Progenitor cell of endocrine pancreas (in vitro differentiated cells): ENCODE data around the gene NINJ2. TPM values are rescaled to one million over a fixed set of nuclear protein-coding genes. Genes with fewer than 3 reads are reported as not detected.
A peak's percentile ranks its signal among the peaks of the same experiment; 100 is the strongest.

ENCODE experiments used
- DNase-seq: peaks from one replicate; pipeline ENCODE4 v3.0.0; 2021; ENCODE audit warnings: low spot score; ENCODE audit not compliant: unreplicated experiment
- H3K27ac Mint-ChIP-seq: 2 replicates; pipeline ENCODE4 v1.8.0; 2021; ENCODE audit warnings: mild to moderate bottlenecking, moderate library complexity, mixed read lengths
- H3K27me3 Mint-ChIP-seq: 2 replicates; pipeline ENCODE4 v1.8.0; 2021; ENCODE audit warnings: mixed read lengths
- H3K36me3 Mint-ChIP-seq: 2 replicates; pipeline ENCODE4 v1.8.0; 2022; ENCODE audit warnings: mixed read lengths; ENCODE audit not compliant: insufficient read depth
- H3K4me1 Mint-ChIP-seq: 2 replicates; pipeline ENCODE4 v1.8.0; 2021; ENCODE audit warnings: low read depth, mixed read lengths
- H3K4me3 Mint-ChIP-seq: 2 replicates; pipeline ENCODE4 v1.8.0; 2021; ENCODE audit warnings: low read depth, mild to moderate bottlenecking, moderate library complexity, mixed read lengths
- H3K9me3 Mint-ChIP-seq: 2 replicates; pipeline ENCODE4 v1.8.0; 2021; ENCODE audit warnings: low read depth, mixed read lengths
- total RNA-seq: library from RNA; stranded (reverse); gene quantifications from 2 replicates; pipeline ENCODE4 v1.2.1, GENCODE V29; 2021
- TF ChIP-seq, protein P1 (sequence below): fragments of 200-600 bp; sonication (generic); IDR thresholded peaks from one replicate; pipeline ENCODE4 v1.5.0; 2021; ENCODE audit warnings: antibody characterized with exemption, mild to moderate bottlenecking; ENCODE audit not compliant: unreplicated experiment

Gene NINJ2
- total RNA-seq, 1 donor from 2014 or later = 4.0 TPM

- TF ChIP-seq, protein P1, sequence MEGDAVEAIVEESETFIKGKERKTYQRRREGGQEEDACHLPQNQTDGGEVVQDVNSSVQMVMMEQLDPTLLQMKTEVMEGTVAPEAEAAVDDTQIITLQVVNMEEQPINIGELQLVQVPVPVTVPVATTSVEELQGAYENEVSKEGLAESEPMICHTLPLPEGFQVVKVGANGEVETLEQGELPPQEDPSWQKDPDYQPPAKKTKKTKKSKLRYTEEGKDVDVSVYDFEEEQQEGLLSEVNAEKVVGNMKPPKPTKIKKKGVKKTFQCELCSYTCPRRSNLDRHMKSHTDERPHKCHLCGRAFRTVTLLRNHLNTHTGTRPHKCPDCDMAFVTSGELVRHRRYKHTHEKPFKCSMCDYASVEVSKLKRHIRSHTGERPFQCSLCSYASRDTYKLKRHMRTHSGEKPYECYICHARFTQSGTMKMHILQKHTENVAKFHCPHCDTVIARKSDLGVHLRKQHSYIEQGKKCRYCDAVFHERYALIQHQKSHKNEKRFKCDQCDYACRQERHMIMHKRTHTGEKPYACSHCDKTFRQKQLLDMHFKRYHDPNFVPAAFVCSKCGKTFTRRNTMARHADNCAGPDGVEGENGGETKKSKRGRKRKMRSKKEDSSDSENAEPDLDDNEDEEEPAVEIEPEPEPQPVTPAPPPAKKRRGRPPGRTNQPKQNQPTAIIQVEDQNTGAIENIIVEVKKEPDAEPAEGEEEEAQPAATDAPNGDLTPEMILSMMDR = no peak
- Mint-ChIP-seq H3K36me3 (no peaks in the 10 kb centered on the region), H3K9me3 (peaks cover 3% of the 10 kb centered on the region), H3K27ac (no peak overlapping the region), H3K4me1 (peaks cover 37% of the 10 kb centered on the region), H3K4me3 (no peak overlapping the region), H3K27me3 (peaks cover 17% of the 10 kb centered on the region)
- no peak for DNase-seq
Measured at GRCh38 chr12:575129-575502, 88.1 kb downstream of the NINJ2 start.

- no peak overlapping the region for H3K4me3 Mint-ChIP-seq
- no peaks in the 10 kb centered on the region for H3K36me3 Mint-ChIP-seq
- no peak for DNase-seq
- peaks cover 38% of the 10 kb centered on the region for H3K4me1 Mint-ChIP-seq
- TF ChIP-seq, protein P1 = no peak
- H3K27me3 Mint-ChIP-seq = peaks cover 13% of the 10 kb centered on the region
- peaks cover 3% of the 10 kb centered on the region for H3K9me3 Mint-ChIP-seq
- H3K27ac Mint-ChIP-seq = peak overlapping the region; percentile 17
Measured at GRCh38 chr12:574475-575128, 88.6 kb downstream of the NINJ2 start.

DNA sequence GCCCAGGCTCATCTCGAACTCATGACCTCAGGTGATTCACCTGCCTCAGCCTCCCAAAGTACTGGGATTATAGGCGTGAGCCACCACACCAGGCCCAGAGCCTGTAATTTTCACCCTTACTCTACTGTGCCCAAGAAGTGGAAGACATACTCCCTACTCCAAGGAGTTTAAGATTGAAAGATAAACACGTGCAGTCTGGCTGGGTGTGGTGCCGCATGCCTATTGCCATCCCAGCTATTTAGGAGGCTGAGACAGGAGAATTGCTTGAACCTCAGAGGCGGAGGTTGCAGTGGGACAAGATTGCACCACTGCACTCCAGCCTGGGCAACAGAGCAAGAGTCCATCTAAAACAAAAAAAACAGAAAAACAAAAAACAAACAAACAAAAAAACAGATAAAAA is 90.0 kb downstream of the NINJ2 start:
- H3K27me3 Mint-ChIP-seq = peaks cover 15% of the 10 kb centered on the region
- no peak for DNase-seq
- H3K4me1 Mint-ChIP-seq = peaks cover 27% of the 10 kb centered on the region
- no peaks in the 10 kb centered on the region for H3K36me3 Mint-ChIP-seq
- H3K9me3 Mint-ChIP-seq = peaks cover 3% of the 10 kb centered on the region
- no peak overlapping the region for H3K27ac Mint-ChIP-seq
- TF ChIP-seq, protein P1 = no peak
- no peak overlapping the region for H3K4me3 Mint-ChIP-seq

DNA sequence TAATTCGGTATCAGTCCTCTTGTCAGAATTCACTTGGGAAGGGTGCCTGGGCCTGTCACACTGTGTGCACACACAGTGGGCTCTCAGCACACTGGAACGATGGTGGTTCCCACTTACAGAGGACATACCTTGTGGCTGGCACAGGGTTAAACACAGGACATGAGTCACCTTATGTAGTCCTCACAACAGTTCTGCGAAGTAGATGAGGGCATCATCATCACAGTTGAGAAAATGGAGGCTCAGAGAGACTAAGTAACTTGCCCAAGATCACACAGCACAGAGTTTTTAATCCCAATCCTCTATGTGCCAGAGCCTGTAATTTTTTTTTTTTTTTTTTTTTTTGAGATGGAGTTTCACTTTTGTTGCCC is 90.7 kb downstream of the NINJ2 start:
- Mint-ChIP-seq H3K4me1 (peaks cover 20% of the 10 kb centered on the region), H3K27ac (peak overlapping the region; percentile 94), H3K9me3 (peaks cover 3% of the 10 kb centered on the region), H3K4me3 (no peak overlapping the region), H3K36me3 (no peaks in the 10 kb centered on the region), H3K27me3 (peaks cover 12% of the 10 kb centered on the region)
- TF ChIP-seq, protein P1 = no peak
- DNase-seq = no peak

DNA sequence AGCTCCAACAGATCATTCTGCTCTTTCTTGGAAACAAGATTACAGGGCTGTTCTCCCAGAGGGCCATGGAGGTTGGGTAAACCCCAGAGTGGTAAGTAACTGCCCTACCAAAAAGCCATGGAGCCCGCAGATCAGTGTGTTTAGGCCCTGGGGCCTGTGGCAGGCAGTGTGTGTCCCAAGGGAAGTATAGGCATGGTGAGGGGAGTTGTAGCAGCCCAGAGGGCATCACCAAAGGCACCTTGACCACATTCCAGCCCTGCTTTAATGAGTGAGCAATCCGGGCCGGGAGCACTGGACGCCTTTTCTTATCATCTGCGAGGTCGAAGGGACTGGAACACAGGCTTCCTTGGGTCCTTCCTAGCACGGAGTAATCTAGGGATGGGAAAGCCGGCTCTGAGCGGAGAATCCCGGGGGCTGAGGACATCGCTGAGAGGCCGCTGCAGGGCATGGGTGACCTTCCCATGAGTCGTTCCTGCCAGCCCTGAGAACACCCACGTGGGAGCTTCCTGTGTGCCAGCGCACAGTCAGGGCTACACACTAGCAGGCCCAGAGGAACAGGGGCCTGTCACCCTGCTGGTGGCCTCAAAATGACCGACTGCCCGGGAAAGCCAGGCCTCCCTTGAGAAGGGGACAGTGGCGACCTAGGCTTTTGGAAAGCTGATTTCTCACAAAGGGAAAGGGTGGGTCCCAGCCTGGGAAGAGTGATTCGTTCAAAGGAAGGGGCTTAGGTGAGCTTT is 91.3 kb downstream of the NINJ2 start:
- Mint-ChIP-seq H3K27ac (peak overlapping the region; percentile 94), H3K9me3 (peaks cover 3% of the 10 kb centered on the region), H3K4me3 (peak overlapping the region; percentile 37), H3K36me3 (no peaks in the 10 kb centered on the region), H3K27me3 (peaks cover 15% of the 10 kb centered on the region), H3K4me1 (peaks cover 20% of the 10 kb centered on the region)
- TF ChIP-seq, protein P1 = no peak
- DNase-seq = no peak
